DOHH2 (cell line): ENCODE results near the gene TXLNB.

ENCODE experiments used
- H3F3A ChIP-seq: fragments of 200-600 bp; sonication (generic), shearing (Covaris generic); 2 replicates; pipeline ENCODE4 v1.6.0; 2016; ENCODE audit warnings: antibody characterized with exemption, mild to moderate bottlenecking; ENCODE audit not compliant: control insufficient read depth, insufficient read depth
- H3K27ac ChIP-seq: fragments of 200-600 bp; sonication (generic); 2 replicates; pipeline ENCODE4 v1.5.1; 2014; ENCODE audit warnings: low read depth, mild to moderate bottlenecking, low read length, moderate library complexity
- H3K27me3 ChIP-seq: fragments of 200-600 bp; sonication (generic); 2 replicates; pipeline ENCODE4 v1.6.1; 2014; ENCODE audit warnings: mild to moderate bottlenecking, low read length, mixed read lengths; ENCODE audit not compliant: control insufficient read depth
- H3K36me3 ChIP-seq: fragments of 200-600 bp; sonication (generic); 2 replicates; pipeline ENCODE4 v1.6.1; 2014; ENCODE audit warnings: mild to moderate bottlenecking, low read length, moderate library complexity, mixed read lengths; ENCODE audit not compliant: control insufficient read depth
- H3K4me1 ChIP-seq: fragments of 200-600 bp; sonication (generic); 2 replicates; pipeline ENCODE4 v1.6.1; 2014; ENCODE audit warnings: mild to moderate bottlenecking, low read length, mixed read lengths; ENCODE audit not compliant: control insufficient read depth
- H3K4me2 ChIP-seq: fragments of 200-600 bp; sonication (generic); 2 replicates; pipeline ENCODE4 v1.6.0; 2014; ENCODE audit warnings: mild to moderate bottlenecking, low read length, moderate library complexity
- H3K4me3 ChIP-seq: fragments of 200-600 bp; sonication (generic); 2 replicates; pipeline ENCODE4 v1.5.1; 2014; ENCODE audit warnings: mild to moderate bottlenecking, low read length, mixed read lengths
- H3K79me2 ChIP-seq: fragments of 200-600 bp; sonication (generic); 2 replicates; pipeline ENCODE4 v1.6.1; 2014; ENCODE audit warnings: mild to moderate bottlenecking, low read length, mixed read lengths; ENCODE audit not compliant: control insufficient read depth
- H3K9me2 ChIP-seq: fragments of 200-600 bp; sonication (generic); replicated peaks from 2 replicates; pipeline ENCODE4 v1.6.1; 2014; ENCODE audit warnings: mild to moderate bottlenecking, low read length, mixed read lengths; ENCODE audit not compliant: control insufficient read depth
- H3K9me3 ChIP-seq: fragments of 200-600 bp; sonication (generic); 2 replicates; pipeline ENCODE4 v1.6.1; 2014; ENCODE audit warnings: antibody characterized with exemption, low read length, mixed read lengths; ENCODE audit not compliant: control insufficient read depth, insufficient read depth
- H4K20me1 ChIP-seq: fragments of 200-600 bp; sonication (generic); 2 replicates; pipeline ENCODE4 v1.6.0; 2014; ENCODE audit warnings: low read depth, mild to moderate bottlenecking, antibody characterized with exemption, low read length, moderate library complexity; ENCODE audit not compliant: control insufficient read depth, insufficient read depth
- CTCF ChIP-seq: fragments of 200-600 bp; sonication (generic); IDR thresholded peaks from one replicate; pipeline ENCODE4 v1.5.1; 2014; ENCODE audit warnings: antibody characterized with exemption, mild to moderate bottlenecking, low read depth, low read length; ENCODE audit not compliant: poor library complexity, severe bottlenecking
- EZH2phosphoT487 ChIP-seq: fragments of 200-600 bp; sonication (generic); IDR thresholded peaks from 2 replicates; pipeline ENCODE4 v1.6.1; 2017; ENCODE audit warnings: borderline replicate concordance, mild to moderate bottlenecking, antibody characterized with exemption, low read length, moderate library complexity, mixed read lengths

The TXLNB gene

DNA sequence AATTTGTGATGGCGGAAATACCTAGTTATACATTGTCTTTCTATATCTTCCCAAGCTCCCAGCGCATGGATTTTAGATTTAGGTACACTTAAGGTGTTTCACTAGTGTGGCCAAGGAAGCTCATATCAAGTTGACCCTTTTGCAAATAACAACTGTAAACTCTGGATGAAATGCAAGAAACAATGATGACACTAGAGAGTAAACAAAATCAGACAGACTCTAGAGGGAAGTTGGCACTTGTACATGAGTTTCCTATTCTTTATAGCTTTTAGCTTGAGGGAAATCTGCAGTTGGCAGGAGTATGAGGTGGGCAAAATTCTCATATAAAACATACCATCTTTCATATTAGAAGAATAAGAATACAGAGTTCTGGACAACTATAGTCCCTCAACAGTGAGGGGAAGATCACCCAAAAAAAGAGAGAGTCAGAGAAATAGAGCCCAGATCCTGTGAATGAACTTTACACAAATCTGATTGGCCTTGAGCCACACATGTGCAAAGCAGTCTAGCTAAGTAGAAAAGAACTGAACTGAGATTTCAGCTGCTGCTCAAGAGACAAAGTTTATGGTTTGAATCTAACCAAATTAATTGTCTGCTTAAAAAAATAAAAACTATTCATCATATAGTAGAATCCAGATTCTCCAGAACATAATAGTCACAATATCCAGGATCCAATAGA is 26.1 kb downstream of the TXLNB start:
- peaks cover 39% of the 10 kb centered on the region for H3K36me3 ChIP-seq
- H3K4me3 ChIP-seq, result no peak overlapping the region
- no peak overlapping the region for H3K27ac ChIP-seq
- H3K79me2 ChIP-seq, result no peaks in the 10 kb centered on the region
- no peaks in the 10 kb centered on the region for H4K20me1 ChIP-seq
- H3K9me3 ChIP-seq, result no peaks in the 10 kb centered on the region
- no peaks in the 10 kb centered on the region for H3K9me2 ChIP-seq
- no peaks in the 10 kb centered on the region for H3K27me3 ChIP-seq
- no peak overlapping the region for H3K4me2 ChIP-seq
- peaks cover 12% of the 10 kb centered on the region for H3F3A ChIP-seq
- peaks cover 41% of the 10 kb centered on the region for H3K4me1 ChIP-seq
- TF ChIP-seq CTCF (no peak), EZH2phosphoT487 (no peak)

- peak overlapping the region; percentile 72 for H3K27ac ChIP-seq
- no peaks in the 10 kb centered on the region for H3K9me3 ChIP-seq
- H3K36me3 ChIP-seq, result peaks cover 35% of the 10 kb centered on the region
- no peak for TF ChIP-seq CTCF
- no peak for TF ChIP-seq EZH2phosphoT487
- H3K4me2 ChIP-seq, result peak overlapping the region; percentile 52
- H4K20me1 ChIP-seq, result no peaks in the 10 kb centered on the region
- H3F3A ChIP-seq, result peaks cover 12% of the 10 kb centered on the region
- no peaks in the 10 kb centered on the region for H3K27me3 ChIP-seq
- no peaks in the 10 kb centered on the region for H3K9me2 ChIP-seq
- peaks cover 43% of the 10 kb centered on the region for H3K4me1 ChIP-seq
- H3K79me2 ChIP-seq, result no peaks in the 10 kb centered on the region
- peak overlapping the region; percentile 46 for H3K4me3 ChIP-seq
Measured at GRCh38 chr6:139262519-139263300, 29.1 kb downstream of the TXLNB start.

- peaks cover 28% of the 10 kb centered on the region for H3K4me1 ChIP-seq
- no peaks in the 10 kb centered on the region for H3K27me3 ChIP-seq
- no peaks in the 10 kb centered on the region for H3K9me3 ChIP-seq
- H3K9me2 ChIP-seq, result no peaks in the 10 kb centered on the region
- peaks cover 5% of the 10 kb centered on the region for H3F3A ChIP-seq
- H3K79me2 ChIP-seq, result no peaks in the 10 kb centered on the region
- H3K4me3 ChIP-seq, result no peak overlapping the region
- no peak overlapping the region for H3K4me2 ChIP-seq
- no peaks in the 10 kb centered on the region for H4K20me1 ChIP-seq
- H3K36me3 ChIP-seq, result peaks cover 27% of the 10 kb centered on the region
- no peak overlapping the region for H3K27ac ChIP-seq
- TF ChIP-seq CTCF (no peak), EZH2phosphoT487 (no peak)
Measured at GRCh38 chr6:139257821-139258398, 33.9 kb downstream of the TXLNB start.
